Measurements from ENCODE around the gene FAXDC2. TPM values are rescaled to one million over a fixed set of nuclear protein-coding genes. Genes with fewer than 3 reads are reported as not detected.

FAXDC2 gene
- total and polyA plus RNA-seq, 2 of the 8 experiments (the other 6 are each of a cell fraction or from before 2014, with no cell fraction given): 3.7 to 5.9 TPM

DNA sequence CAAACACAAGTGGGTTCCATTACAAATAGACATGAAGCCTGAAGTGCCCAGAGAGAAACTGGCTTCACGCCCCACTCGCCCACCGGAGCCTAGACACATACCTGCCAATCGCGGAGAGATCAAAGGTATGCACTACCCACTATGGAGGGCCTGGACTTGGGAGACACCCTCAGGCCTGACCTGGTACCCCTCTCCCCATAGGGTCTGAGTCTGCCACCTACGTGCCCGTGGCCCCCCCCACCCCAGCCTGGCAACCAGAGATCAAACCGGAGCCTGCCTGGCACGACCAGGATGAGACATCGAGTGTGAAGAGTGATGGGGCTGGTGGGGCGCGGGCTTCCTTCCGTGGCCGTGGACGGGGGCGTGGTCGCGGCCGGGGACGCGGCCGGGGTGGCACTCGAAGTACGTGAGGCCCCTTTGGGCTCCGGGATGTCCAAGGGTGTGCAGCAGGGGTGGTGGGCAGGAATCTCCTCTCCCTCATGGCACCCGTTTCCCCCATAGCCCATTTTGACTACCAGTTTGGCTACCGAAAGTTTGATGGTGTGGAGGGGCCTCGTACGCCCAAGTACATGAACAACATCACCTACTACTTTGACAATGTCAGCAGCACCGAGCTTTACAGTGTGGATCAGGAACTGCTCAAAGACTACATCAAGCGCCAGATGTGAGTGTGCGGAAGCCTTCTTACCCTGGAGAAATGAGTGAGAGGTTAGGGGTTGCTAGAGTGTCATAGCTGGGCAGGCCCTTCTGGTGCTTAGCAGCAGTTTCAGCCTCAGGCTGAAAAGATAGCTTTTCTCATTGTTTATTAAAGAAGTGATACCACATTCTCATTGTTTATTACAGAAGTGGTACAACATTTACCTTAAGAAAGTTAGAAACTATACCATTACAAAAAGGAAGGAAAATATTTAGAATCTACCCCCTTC lies 56.5 kb downstream of the FAXDC2 start:
- Histone ChIP-seq H3K27me3 (replicated peaks in 1 of 4; ENCODE audit: control insufficient read depth in 3 of 4, extremely low read depth in 1 of 4, insufficient read depth in 3 of 4, low read length in 3 of 4) (no peaks in the 10 kb centered on the region), H3K4ac (replicated peaks; ENCODE audit: insufficient read length, low read depth, low read length) (no peak overlapping the region), H3K23me2 (ENCODE audit: low read depth, low read length) (no peaks in the 10 kb centered on the region), H2AK5ac (ENCODE audit: low read depth, low read length) (no peak overlapping the region), H4K91ac (replicated peaks; ENCODE audit: insufficient read length, low read length) (no peak overlapping the region), H3K18ac (ENCODE audit: extremely low read depth, low read length) (no peak overlapping the region), H3K79me2 (ENCODE audit: control insufficient read depth in 1 of 2, insufficient read depth in 2 of 2, low read length in 2 of 2) (peaks cover 3 to 69% of the 10 kb centered on the region in 2 experiments; a peak in 3 of 4 replicates), H3K27ac (ENCODE audit: low read depth, low read length) (no peak overlapping the region), H2BK15ac (ENCODE audit: low read length) (no peak overlapping the region), H4K8ac (ENCODE audit: extremely low read depth, insufficient read depth, low read length) (no peak overlapping the region; the same call in 1 of the 2 replicates), H3K23ac (ENCODE audit: insufficient read length) (no peak overlapping the region), H3K4me1 (replicated peaks in 1 of 4; ENCODE audit: control insufficient read depth in 3 of 4, insufficient read depth in 4 of 4, low read length in 3 of 4) (no peaks in the 10 kb centered on the region), H2BK5ac (ENCODE audit: low read depth, low read length) (no peak overlapping the region), H2BK20ac (ENCODE audit: low read length) (no peak overlapping the region), H3K14ac (ENCODE audit: insufficient read length) (no peak overlapping the region), H3K9ac (replicated peaks in 1 of 4; ENCODE audit: extremely low read depth in 1 of 4, low read depth in 3 of 4, low read length in 3 of 4) (no peak overlapping the region), H4K20me1 (replicated peaks in 1 of 2; ENCODE audit: control insufficient read depth in 1 of 2, insufficient read depth in 2 of 2, low read length in 2 of 2) (peaks cover 19 to 23% of the 10 kb centered on the region in 2 experiments), H3K56ac (replicated peaks; ENCODE audit: insufficient read length, low read depth, low read length) (no peak overlapping the region), H3K4me2 (ENCODE audit: insufficient read depth in 1 of 2, low read depth in 2 of 2, low read length in 2 of 2) (no peak overlapping the region), H3K4me3 (ENCODE audit: extremely low read depth in 1 of 4, insufficient read depth in 2 of 4, low read depth in 3 of 4, low read length in 4 of 4) (no peak overlapping the region), H2BK120ac (replicated peaks; ENCODE audit: low read depth, low read length) (no peak overlapping the region), H4K5ac (ENCODE audit: insufficient read length, low read depth, low read length) (no peak overlapping the region), H3K79me1 (ENCODE audit: low read depth, low read length) (peaks cover 2% of the 10 kb centered on the region; the same call in 1 of the 2 replicates), H2BK12ac (ENCODE audit: low read depth, low read length) (no peak overlapping the region), H3K9me3 (ENCODE audit: insufficient read depth in 2 of 2, low read depth in 1 of 2, low read length in 1 of 2) (no peaks in the 10 kb centered on the region), H3K36me3 (ENCODE audit: control insufficient read depth in 2 of 4, insufficient read depth in 4 of 4, low read length in 3 of 4) (peaks cover 35 to 82% (median 69%) of the 10 kb centered on the region in 4 experiments), H2AFZ (ENCODE audit: low read length) (no peak overlapping the region)
- ChIA-PET POLR2A (ENCODE audit: partially characterized antibody) (interaction anchor here (1.4 to 1.5 kb wide), 2 partner anchors 11 to 14 kb away, joined by 3 to 4 read pairs; no protein-coding TSS in a partner anchor), CTCF (ENCODE audit: partially characterized antibody) (interaction anchor here (0.9 to 6.8 kb wide), 6 partner anchors 9 to 143 kb away, joined by 3 to 46 read pairs (median 4); no protein-coding TSS in a partner anchor)
- DNase-seq (ENCODE audit: low read depth in 1 of 2, low spot score in 2 of 2) (no peak), FAIRE-seq (no peak)
- WGBS, 2 experiments (ENCODE audit: extremely low coverage in 1 of 2, insufficient coverage in 1 of 2, insufficient read length in 1 of 2, insufficient replicate concordance in 2 of 2, low coverage in 1 of 2, low lambda C conversion rate in 2 of 2, missing lambda C conversion rate in 1 of 2): 95% methylated on average over 29 of the region's 32 CpGs; no CpG with 5 or more reads in 1 of the 2 experiments
- TF ChIP-seq POLR2AphosphoS5 (IDR thresholded peaks at IDR 0.05; ENCODE audit: low read depth, low read length): no peak
- TF ChIP-seq EP300 (IDR thresholded peaks at IDR 0.05; ENCODE audit: borderline replicate concordance in 1 of 2, low read depth in 2 of 2, low read length in 2 of 2): no peak
- TF ChIP-seq RNF2 (IDR thresholded peaks at IDR 0.05; ENCODE audit: borderline replicate concordance, low read depth, low read length, missing control alignments, poor library complexity, severe bottlenecking): no peak
- no peak for TF ChIP-seq BRCA1 (IDR thresholded peaks at IDR 0.05; ENCODE audit: low read depth, low read length)
- TF ChIP-seq JUN (IDR thresholded peaks at IDR 0.05; ENCODE audit: low read depth, low read length): no peak
- no peak for TF ChIP-seq EZH2 (IDR thresholded peaks at IDR 0.05; ENCODE audit: low read depth, low read length, severe bottlenecking)
- TF ChIP-seq RFX5 (IDR thresholded peaks at IDR 0.05; ENCODE audit: borderline replicate concordance, low read depth, low read length): no peak
- no peak for TF ChIP-seq CBX8 (IDR thresholded peaks at IDR 0.05; ENCODE audit: borderline replicate concordance, low read depth, low read length)
- no peak for TF ChIP-seq TEAD4 (IDR thresholded peaks at IDR 0.05; ENCODE audit: low read depth, low read length)
- no peak for TF ChIP-seq HDAC2 (IDR thresholded peaks at IDR 0.05; ENCODE audit: borderline replicate concordance in 1 of 2, low read depth in 2 of 2, low read length in 2 of 2)
